SIG-M5 treated with dmso at 0.1 percent for 504 hours (cell line): ENCODE data around the gene RIN1.
"Not testable (repeated sequence)": the region's sequence is repeated elsewhere in the genome, so short reads cannot be mapped to it uniquely, and the experiment has no call there.

Experiments
- DNase-seq: peaks from one replicate; lab custom pipeline; 2025; ENCODE audit not compliant: unreplicated experiment; lab: John Stamatoyannopoulos, UW

Gene RIN1

GRCh38 chr11:66336234-66337102 is at the start of gene RIN1:
RIN1 (minus strand) TSS chr11:66336434; CDS start chr11:66336402, 32 bp downstream.
- peak; percentile 41 for DNase-seq

GRCh38 chr11:66384316-66384715 is 48.1 kb upstream of the RIN1 start:
- not testable (repeated sequence) for DNase-seq

GRCh38 chr11:66380264-66380663 is 44.0 kb upstream of the RIN1 start:
- DNase-seq: not testable (repeated sequence)

- not testable (repeated sequence) for DNase-seq
These were observed 37.6 kb upstream of the RIN1 start for GRCh38 chr11:66373690-66374287.

GRCh38 chr11:66373265-66373664 is 37.0 kb upstream of the RIN1 start:
- DNase-seq: no peak

GRCh38 chr11:66371627-66372415 is 35.6 kb upstream of the RIN1 start, which contains the start of gene SLC29A2:
SLC29A2 (minus strand) TSS chr11:66371760; CDS start chr11:66371591, 169 bp downstream.
- DNase-seq: peak; percentile 83

GRCh38 chr11:66369073-66369894 is 33.0 kb upstream of the RIN1 start:
- no peak for DNase-seq

- no peak for DNase-seq
These were observed 32.2 kb upstream of the RIN1 start for GRCh38 chr11:66368484-66368883.

GRCh38 chr11:66367561-66368312 is 31.5 kb upstream of the RIN1 start:
- no peak for DNase-seq

GRCh38 chr11:66366844-66367477 is 30.7 kb upstream of the RIN1 start:
- DNase-seq: no peak

GRCh38 chr11:66365711-66366619 is 29.7 kb upstream of the RIN1 start:
- no peak for DNase-seq

- no peak for DNase-seq
These were observed 28.9 kb upstream of the RIN1 start for GRCh38 chr11:66365166-66365565.

GRCh38 chr11:66363805-66364535 is 27.7 kb upstream of the RIN1 start:
- peak; percentile 27 for DNase-seq

GRCh38 chr11:66363187-66363601 is 27.0 kb upstream of the RIN1 start:
- no peak for DNase-seq

GRCh38 chr11:66362481-66363147 is 26.4 kb upstream of the RIN1 start:
- no peak for DNase-seq

GRCh38 chr11:66361502-66361941 is 25.3 kb upstream of the RIN1 start:
- no peak for DNase-seq
